A673 (cell line): ENCODE results near the gene CRISPLD2. TPM values are rescaled to one million over a fixed set of nuclear protein-coding genes. Genes with fewer than 3 reads are reported as not detected.

Experiments used
- BruUV-seq: library from RNA; stranded (reverse); fragments of 400-500 nt; replicated peaks from 2 replicates; lab custom pipeline; 2021; lab: Mats Ljungman, UMichigan
- CTCF ChIA-PET: fragments of 300-600 bp; sonication (Branson Sonifier 250); formaldehyde crosslinking; loops from one replicate; lab custom pipeline; 2022; ENCODE audit warnings: antibody characterized with exemption; lab: Charles Lee
- POLR2A ChIA-PET: fragments of 300-600 bp; sonication (Branson Sonifier 250); formaldehyde crosslinking; loops from one replicate; lab custom pipeline; 2022; ENCODE audit warnings: antibody characterized with exemption; ENCODE audit not compliant: low non-redundant PET; lab: Charles Lee
- DNase-seq: peaks from one replicate; pipeline ENCODE4 v3.0.0-alpha.2; 2015; ENCODE audit warnings: low spot score
- H3K27ac ChIP-seq: fragments of 200-600 bp; sonication (generic); 2 replicates; pipeline ENCODE4 v1.5.1; 2016; ENCODE audit warnings: mixed run types, low read depth, mild to moderate bottlenecking, mixed read lengths, antibody characterized with exemption, low read length; ENCODE audit not compliant: poor library complexity, severe bottlenecking
- H3K27me3 ChIP-seq: fragments of 200-600 bp; sonication (generic); replicated peaks from 2 replicates; pipeline ENCODE4 v1.6.1; 2017; ENCODE audit warnings: mixed run types, low read depth, mild to moderate bottlenecking, mixed read lengths, antibody characterized with exemption, low read length; ENCODE audit not compliant: insufficient read depth, poor library complexity
- H3K36me3 ChIP-seq: fragments of 200-600 bp; sonication (generic); 2 replicates; pipeline ENCODE4 v1.6.1; 2016; ENCODE audit warnings: mixed run types, mild to moderate bottlenecking, mixed read lengths, antibody characterized with exemption, low read length; ENCODE audit not compliant: insufficient read depth, poor library complexity, severe bottlenecking
- H3K4me1 ChIP-seq: fragments of 200-600 bp; sonication (generic); 2 replicates; pipeline ENCODE4 v1.6.1; 2017; ENCODE audit warnings: mixed run types, mild to moderate bottlenecking, mixed read lengths, antibody characterized with exemption, low read length; ENCODE audit not compliant: insufficient read depth, poor library complexity, severe bottlenecking
- H3K4me3 ChIP-seq: fragments of 200-600 bp; sonication (generic); 2 replicates; pipeline ENCODE4 v1.5.1; 2016; ENCODE audit warnings: low read depth, mixed run types, mild to moderate bottlenecking, mixed read lengths, low read length; ENCODE audit not compliant: poor library complexity, severe bottlenecking
- H3K9me3 ChIP-seq: fragments of 200-600 bp; sonication (generic); 2 replicates; pipeline ENCODE4 v1.6.1; 2016; ENCODE audit warnings: mixed run types, low read depth, mild to moderate bottlenecking, mixed read lengths, antibody characterized with exemption, low read length; ENCODE audit not compliant: poor library complexity, severe bottlenecking
- CTCF ChIP-seq: fragments of 300-800, 200-600 bp; sonication (generic); conservative IDR thresholded peaks from 2 replicates; pipeline ENCODE4 v1.5.1; 2017; ENCODE audit warnings: low read depth, mild to moderate bottlenecking, antibody characterized with exemption, low read length, moderate library complexity, mixed read lengths
- EZH2 ChIP-seq: fragments of 200-600 bp; sonication (generic); IDR thresholded peaks from 2 replicates; pipeline ENCODE4 v1.6.1; 2017; ENCODE audit warnings: borderline replicate concordance, low read depth, mild to moderate bottlenecking, mixed read lengths, antibody characterized with exemption, low read length; ENCODE audit not compliant: poor library complexity, severe bottlenecking
- intact Hi-C: fragments of 100-400 bp; cut with micrococcal nuclease; formaldehyde crosslinking; loops from one replicate; pipeline ENCODE4 v1.10.0; 2022; ENCODE audit not compliant: unreplicated experiment
- total RNA-seq: library from RNA; stranded (reverse); gene quantifications from 2 replicates; pipeline ENCODE4 v1.2.3, GENCODE V29; 2021

The CRISPLD2 gene
- total RNA-seq, 1 experiment from 2014 or later, result 0.32 TPM

GRCh38 chr16:84907051-84907450 lies 87.3 kb downstream of the CRISPLD2 start:
- DNase-seq, result no peak
- no peak overlapping the region for H3K4me3 ChIP-seq
- H3K36me3 ChIP-seq, result no peaks in the 10 kb centered on the region
- no peak overlapping the region for H3K27ac ChIP-seq
- intact Hi-C loops, result no loop called here
- no peak for TF ChIP-seq EZH2
- TF ChIP-seq CTCF, result no peak
- no peaks in the 10 kb centered on the region for H3K9me3 ChIP-seq
- BruUV-seq, result no TSS peak
- no peaks in the 10 kb centered on the region for H3K27me3 ChIP-seq
- POLR2A ChIA-PET, result no interaction called here
- no peaks in the 10 kb centered on the region for H3K4me1 ChIP-seq
- CTCF ChIA-PET, result no interaction called here

GRCh38 chr16:84907575-84907974 lies 87.8 kb downstream of the CRISPLD2 start:
- no peaks in the 10 kb centered on the region for H3K4me1 ChIP-seq
- no peaks in the 10 kb centered on the region for H3K9me3 ChIP-seq
- BruUV-seq, result no TSS peak
- POLR2A ChIA-PET, result no interaction called here
- intact Hi-C loops, result no loop called here
- no peak for DNase-seq
- CTCF ChIA-PET, result no interaction called here
- H3K27ac ChIP-seq, result no peak overlapping the region
- no peak overlapping the region for H3K4me3 ChIP-seq
- H3K36me3 ChIP-seq, result no peaks in the 10 kb centered on the region
- no peaks in the 10 kb centered on the region for H3K27me3 ChIP-seq
- TF ChIP-seq CTCF (no peak), EZH2 (no peak)

GRCh38 chr16:84909476-84910085 lies 89.8 kb downstream of the CRISPLD2 start:
- Histone ChIP-seq H3K36me3 (no peaks in the 10 kb centered on the region), H3K27ac (no peak overlapping the region), H3K4me3 (no peak overlapping the region), H3K9me3 (no peaks in the 10 kb centered on the region), H3K4me1 (no peaks in the 10 kb centered on the region), H3K27me3 (peaks cover 5% of the 10 kb centered on the region)
- POLR2A ChIA-PET, result no interaction called here
- no peak for DNase-seq
- CTCF ChIA-PET, result no interaction called here
- intact Hi-C loops, result no loop called here
- no TSS peak for BruUV-seq
- no peak for TF ChIP-seq EZH2
- no peak for TF ChIP-seq CTCF
